ENCODE measurements around the gene COX14. TPM values are rescaled to one million over a fixed set of nuclear protein-coding genes. Genes with fewer than 3 reads are reported as not detected.
"Not testable (repeated sequence)": the region's sequence is repeated elsewhere in the genome, so short reads cannot be mapped to it uniquely, and the experiment has no call there.

COX14 gene
- total and polyA plus RNA-seq, 10 donors = 45.9 to 116 (median 59.7) TPM

DNA sequence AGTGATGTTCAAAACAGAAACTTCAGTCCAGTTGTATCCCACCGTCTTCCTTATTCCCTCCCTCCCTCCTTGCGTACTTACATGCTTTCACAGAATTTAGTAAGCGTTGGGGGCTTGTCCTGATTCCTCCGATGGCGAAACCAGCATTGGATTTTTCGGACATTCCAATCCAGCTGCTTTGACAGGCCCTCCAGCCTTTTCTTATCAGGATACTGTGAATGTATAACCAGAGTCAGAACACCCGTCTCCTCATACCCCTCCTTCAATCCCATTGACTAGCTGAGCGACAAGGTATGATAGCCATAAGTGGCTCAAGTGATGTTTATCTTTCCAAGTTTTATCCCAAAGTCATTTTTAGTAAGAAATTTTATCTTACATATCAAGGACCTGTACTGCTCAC, 31.0 kb downstream of the COX14 start:
- no peak for DNase-seq
- Histone ChIP-seq H3K4me1 (no peaks in the 10 kb centered on the region), H3K9me3 (no peaks in the 10 kb centered on the region), H3K4me3 (no peak overlapping the region), H3K27ac (no peak overlapping the region), H3K36me3 (peaks cover 0 to 71% (median 31%) of the 10 kb centered on the region in 6 donors), H3K27me3 (replicated peaks in 1 of 7) (no peaks in the 10 kb centered on the region)
- intact Hi-C loops (cut with DNase I; ENCODE audit: low total_unique reads) = no loop called here
- WGBS, 5 donors = 76 to 93% (median 91%) methylated on average over 8 of the region's 8 CpGs
- TF ChIP-seq CTCF (IDR thresholded peaks at IDR 0.05 in 8 of 11, conservative IDR thresholded peaks at IDR 0.05 in 3 of 11) (no peak), POLR2AphosphoS5 (IDR thresholded peaks at IDR 0.05) (no peak), POLR2A (IDR thresholded peaks at IDR 0.05) (no peak)

GRCh38 chr12:50145439-50145838, 33.4 kb downstream of the COX14 start:
- TF ChIP-seq POLR2A (IDR thresholded peaks at IDR 0.05) (no peak), CTCF (IDR thresholded peaks at IDR 0.05 in 8 of 11, conservative IDR thresholded peaks at IDR 0.05 in 3 of 11) (no peak), POLR2AphosphoS5 (IDR thresholded peaks at IDR 0.05) (no peak)
- DNase-seq = no peak
- 92 to 99% (median 95%) methylated on average over 2 of the region's 2 CpGs for WGBS, 5 donors
- intact Hi-C loops (cut with DNase I; ENCODE audit: low total_unique reads) = no loop called here
- no peaks in the 10 kb centered on the region for H3K9me3 ChIP-seq
- H3K27me3 ChIP-seq (replicated peaks in 1 of 7) = no peaks in the 10 kb centered on the region
- H3K36me3 ChIP-seq = peaks cover 0 to 53% (median 18%) of the 10 kb centered on the region in 6 donors
- H3K27ac ChIP-seq = no peak overlapping the region
- H3K4me3 ChIP-seq = no peak overlapping the region
- peaks cover 0 to 15% (median 5%) of the 10 kb centered on the region in 6 donors for H3K4me1 ChIP-seq

DNA sequence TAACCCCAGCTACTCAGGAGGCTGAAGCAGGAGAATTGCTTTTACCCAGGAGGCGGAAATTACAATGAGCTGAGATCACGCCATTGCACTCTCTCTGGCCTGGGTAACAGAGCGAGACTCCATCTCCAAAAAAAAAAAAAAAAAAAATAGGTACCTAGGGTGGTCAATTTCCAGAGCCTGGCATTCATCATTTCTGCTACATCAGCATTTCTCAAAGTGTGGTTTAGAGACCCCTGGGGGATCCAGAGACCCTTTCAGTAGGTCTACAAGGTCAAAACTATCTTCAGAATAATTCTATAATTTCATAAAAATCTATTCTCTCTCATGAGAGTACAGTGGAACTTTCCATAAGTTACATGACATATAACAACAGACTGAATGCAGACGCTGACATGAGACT, 35.2 kb downstream of the COX14 start:
- Histone ChIP-seq H3K4me3 (no peak overlapping the region), H3K27ac (no peak overlapping the region), H3K36me3 (peaks cover 0 to 35% (median 6%) of the 10 kb centered on the region in 6 donors), H3K9me3 (no peaks in the 10 kb centered on the region), H3K27me3 (replicated peaks in 1 of 7) (no peaks in the 10 kb centered on the region), H3K4me1 (peaks cover 2 to 16% (median 9%) of the 10 kb centered on the region in 6 donors)
- 97 to 99% (median 98%) methylated on average over 4 of the region's 4 CpGs for WGBS, 5 donors
- no peak for DNase-seq
- TF ChIP-seq CTCF (IDR thresholded peaks at IDR 0.05 in 8 of 11, conservative IDR thresholded peaks at IDR 0.05 in 3 of 11) = no peak
- no peak for TF ChIP-seq POLR2AphosphoS5 (IDR thresholded peaks at IDR 0.05)
- TF ChIP-seq POLR2A (IDR thresholded peaks at IDR 0.05) = no peak
- intact Hi-C loops (cut with DNase I; ENCODE audit: low total_unique reads) = no loop called here

DNA sequence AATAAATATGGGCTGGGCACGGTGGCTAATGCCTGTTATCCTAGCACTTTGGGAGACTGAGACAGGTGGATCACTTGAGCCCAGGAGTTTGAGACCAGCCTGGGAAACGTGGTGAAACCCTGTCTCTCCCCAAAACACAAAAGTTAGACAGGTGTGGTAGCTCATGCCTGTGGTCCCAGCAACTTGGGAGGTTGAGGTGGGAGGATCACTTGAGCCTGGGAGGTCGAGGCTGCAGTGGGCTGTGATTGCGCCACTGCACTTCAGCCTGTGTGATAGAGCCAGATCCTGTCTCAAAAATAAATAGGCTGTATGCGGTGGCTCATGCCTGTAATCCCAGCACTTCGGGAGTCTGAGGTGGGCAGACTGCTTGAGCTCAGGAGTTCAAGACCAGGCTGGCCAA, 36.0 kb downstream of the COX14 start:
- DNase-seq; H3K4me3 ChIP-seq; H3K9me3 ChIP-seq; intact Hi-C loops (cut with DNase I; ENCODE audit: low total_unique reads); H3K27me3 ChIP-seq (replicated peaks in 1 of 7); H3K27ac ChIP-seq: not testable (repeated sequence)
- peaks cover 2 to 16% (median 9%) of the 10 kb centered on the region in 6 donors for H3K4me1 ChIP-seq
- H3K36me3 ChIP-seq = peaks cover 0 to 27% (median 2%) of the 10 kb centered on the region in 6 donors
- 87 to 94% (median 91%) methylated on average over 6 of the region's 6 CpGs for WGBS, 5 donors

DNA sequence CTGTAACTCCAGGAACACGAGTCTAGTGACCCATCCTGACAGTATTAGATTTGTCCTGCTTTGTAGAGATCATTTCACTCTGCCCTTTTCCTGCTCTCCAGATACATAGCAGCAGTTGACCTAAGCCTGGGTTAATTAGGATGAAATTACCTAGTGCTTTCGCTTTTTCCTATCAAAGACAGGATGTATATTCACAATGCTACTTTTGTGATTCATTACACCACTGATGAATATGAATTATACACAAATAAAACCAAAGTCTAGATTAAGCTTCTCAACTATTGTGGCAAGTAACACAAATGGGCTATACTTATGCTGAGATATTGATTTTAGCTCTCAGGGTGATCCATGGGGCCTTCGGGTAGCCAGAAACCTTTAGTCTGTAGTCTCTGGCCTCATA, 37.3 kb downstream of the COX14 start:
- intact Hi-C loops (cut with DNase I; ENCODE audit: low total_unique reads) = no loop called here
- WGBS, 5 donors = 67 to 79% (median 72%) methylated on average over 3 of the region's 3 CpGs
- Histone ChIP-seq H3K4me1 (peaks cover 2 to 26% (median 9%) of the 10 kb centered on the region in 6 donors), H3K36me3 (peaks cover 0 to 26% (median 0%) of the 10 kb centered on the region in 6 donors), H3K4me3 (no peak overlapping the region), H3K27me3 (replicated peaks in 1 of 7) (no peaks in the 10 kb centered on the region), H3K27ac (no peak overlapping the region), H3K9me3 (no peaks in the 10 kb centered on the region)
- TF ChIP-seq POLR2AphosphoS5 (IDR thresholded peaks at IDR 0.05) = no peak
- TF ChIP-seq CTCF (IDR thresholded peaks at IDR 0.05 in 8 of 11, conservative IDR thresholded peaks at IDR 0.05 in 3 of 11) = no peak
- no peak for TF ChIP-seq POLR2A (IDR thresholded peaks at IDR 0.05)
- DNase-seq = no peak
